NB4 (cell line): Measurements from ENCODE around the gene MOB2.

Experiments
- MYC ChIP-seq: IDR thresholded peaks from 2 replicates; pipeline ENCODE4 v1.6.1; 2011; ENCODE audit warnings: low read depth, low read length
- TF ChIP-seq, protein P1 (sequence below): IDR thresholded peaks from one replicate; pipeline ENCODE4 v1.5.1; 2012; ENCODE audit warnings: low read depth, low read length

DNA sequence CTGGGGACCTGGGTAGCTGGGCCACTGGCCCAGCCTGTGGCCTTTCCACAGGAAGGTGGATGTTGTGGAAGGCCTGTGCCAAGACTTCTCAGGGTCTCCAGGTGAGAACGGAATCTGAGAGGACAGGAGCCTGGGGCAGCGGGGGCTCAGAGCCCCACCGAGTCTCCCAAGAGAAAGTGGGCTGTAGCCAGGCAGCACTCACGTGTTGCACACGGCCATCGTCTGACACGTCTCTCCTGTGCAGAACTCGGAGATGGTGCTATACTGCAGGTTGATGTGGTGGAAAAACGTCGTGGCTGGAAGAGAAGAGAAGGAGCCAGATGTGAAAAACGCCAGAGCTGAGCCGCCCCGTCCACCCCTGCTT lies 6.4 kb downstream of the MOB2 start:
- TF ChIP-seq, protein P1, sequence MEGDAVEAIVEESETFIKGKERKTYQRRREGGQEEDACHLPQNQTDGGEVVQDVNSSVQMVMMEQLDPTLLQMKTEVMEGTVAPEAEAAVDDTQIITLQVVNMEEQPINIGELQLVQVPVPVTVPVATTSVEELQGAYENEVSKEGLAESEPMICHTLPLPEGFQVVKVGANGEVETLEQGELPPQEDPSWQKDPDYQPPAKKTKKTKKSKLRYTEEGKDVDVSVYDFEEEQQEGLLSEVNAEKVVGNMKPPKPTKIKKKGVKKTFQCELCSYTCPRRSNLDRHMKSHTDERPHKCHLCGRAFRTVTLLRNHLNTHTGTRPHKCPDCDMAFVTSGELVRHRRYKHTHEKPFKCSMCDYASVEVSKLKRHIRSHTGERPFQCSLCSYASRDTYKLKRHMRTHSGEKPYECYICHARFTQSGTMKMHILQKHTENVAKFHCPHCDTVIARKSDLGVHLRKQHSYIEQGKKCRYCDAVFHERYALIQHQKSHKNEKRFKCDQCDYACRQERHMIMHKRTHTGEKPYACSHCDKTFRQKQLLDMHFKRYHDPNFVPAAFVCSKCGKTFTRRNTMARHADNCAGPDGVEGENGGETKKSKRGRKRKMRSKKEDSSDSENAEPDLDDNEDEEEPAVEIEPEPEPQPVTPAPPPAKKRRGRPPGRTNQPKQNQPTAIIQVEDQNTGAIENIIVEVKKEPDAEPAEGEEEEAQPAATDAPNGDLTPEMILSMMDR, result no peak
- TF ChIP-seq MYC, result no peak
